Measurements from ENCODE around the gene SNRNP70.

DNA sequence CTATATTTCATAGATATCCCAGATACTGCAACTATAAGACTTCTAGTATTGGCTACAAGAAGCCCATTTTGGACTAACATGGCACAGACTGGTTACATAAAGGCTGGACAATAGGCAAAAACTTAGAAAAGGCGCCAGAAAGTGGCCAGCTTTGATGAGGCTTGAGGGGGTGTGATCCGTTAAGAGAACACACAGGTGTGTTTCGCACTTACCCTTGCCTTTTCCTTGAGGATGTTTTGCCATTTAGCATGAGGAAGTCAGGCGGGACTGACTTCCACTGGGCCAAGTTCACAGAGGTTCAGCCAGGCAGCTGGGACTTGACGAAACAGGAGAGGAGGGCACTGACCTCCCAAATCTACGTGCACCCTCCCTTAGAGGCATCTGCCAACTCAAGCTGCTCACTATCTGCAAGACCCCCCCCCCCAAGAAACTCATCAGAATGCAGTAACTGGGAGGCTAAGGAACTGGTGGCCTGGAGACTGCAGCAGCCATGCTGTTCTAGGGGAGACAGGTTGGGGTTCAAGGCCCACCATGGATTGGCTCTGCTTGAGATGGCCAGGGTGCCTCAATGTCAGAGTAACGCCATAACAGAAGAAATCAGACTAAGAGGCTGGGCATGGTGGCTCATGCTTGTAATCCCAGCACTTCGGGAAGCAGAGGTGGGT, 24.4 kb downstream of the SNRNP70 start:
- TF ChIP-seq, protein P1, sequence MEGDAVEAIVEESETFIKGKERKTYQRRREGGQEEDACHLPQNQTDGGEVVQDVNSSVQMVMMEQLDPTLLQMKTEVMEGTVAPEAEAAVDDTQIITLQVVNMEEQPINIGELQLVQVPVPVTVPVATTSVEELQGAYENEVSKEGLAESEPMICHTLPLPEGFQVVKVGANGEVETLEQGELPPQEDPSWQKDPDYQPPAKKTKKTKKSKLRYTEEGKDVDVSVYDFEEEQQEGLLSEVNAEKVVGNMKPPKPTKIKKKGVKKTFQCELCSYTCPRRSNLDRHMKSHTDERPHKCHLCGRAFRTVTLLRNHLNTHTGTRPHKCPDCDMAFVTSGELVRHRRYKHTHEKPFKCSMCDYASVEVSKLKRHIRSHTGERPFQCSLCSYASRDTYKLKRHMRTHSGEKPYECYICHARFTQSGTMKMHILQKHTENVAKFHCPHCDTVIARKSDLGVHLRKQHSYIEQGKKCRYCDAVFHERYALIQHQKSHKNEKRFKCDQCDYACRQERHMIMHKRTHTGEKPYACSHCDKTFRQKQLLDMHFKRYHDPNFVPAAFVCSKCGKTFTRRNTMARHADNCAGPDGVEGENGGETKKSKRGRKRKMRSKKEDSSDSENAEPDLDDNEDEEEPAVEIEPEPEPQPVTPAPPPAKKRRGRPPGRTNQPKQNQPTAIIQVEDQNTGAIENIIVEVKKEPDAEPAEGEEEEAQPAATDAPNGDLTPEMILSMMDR (conservative IDR thresholded peaks at IDR 0.05 in 1 of 2, IDR thresholded peaks at IDR 0.05 in 1 of 2; ENCODE audit: extremely low read depth in 1 of 2, insufficient read depth in 1 of 2, low read depth in 1 of 2, low read length in 2 of 2) = no peak
- TF ChIP-seq EZH2 (IDR thresholded peaks at IDR 0.05; ENCODE audit: borderline replicate concordance, low read length) = no peak

All from mammary epithelial cell (primary cell).